ENCODE measurements around the gene PRIM2. TPM values are rescaled to one million over a fixed set of nuclear protein-coding genes. Genes with fewer than 3 reads are reported as not detected.
"Not testable (repeated sequence)": the region's sequence is repeated elsewhere in the genome, so short reads cannot be mapped to it uniquely, and the experiment has no call there.

Gene PRIM2
- polyA plus RNA-seq, 1 donor (not counting 4 experiments of a cell fraction or from before 2014, with no cell fraction given) = 12.8 TPM

DNA sequence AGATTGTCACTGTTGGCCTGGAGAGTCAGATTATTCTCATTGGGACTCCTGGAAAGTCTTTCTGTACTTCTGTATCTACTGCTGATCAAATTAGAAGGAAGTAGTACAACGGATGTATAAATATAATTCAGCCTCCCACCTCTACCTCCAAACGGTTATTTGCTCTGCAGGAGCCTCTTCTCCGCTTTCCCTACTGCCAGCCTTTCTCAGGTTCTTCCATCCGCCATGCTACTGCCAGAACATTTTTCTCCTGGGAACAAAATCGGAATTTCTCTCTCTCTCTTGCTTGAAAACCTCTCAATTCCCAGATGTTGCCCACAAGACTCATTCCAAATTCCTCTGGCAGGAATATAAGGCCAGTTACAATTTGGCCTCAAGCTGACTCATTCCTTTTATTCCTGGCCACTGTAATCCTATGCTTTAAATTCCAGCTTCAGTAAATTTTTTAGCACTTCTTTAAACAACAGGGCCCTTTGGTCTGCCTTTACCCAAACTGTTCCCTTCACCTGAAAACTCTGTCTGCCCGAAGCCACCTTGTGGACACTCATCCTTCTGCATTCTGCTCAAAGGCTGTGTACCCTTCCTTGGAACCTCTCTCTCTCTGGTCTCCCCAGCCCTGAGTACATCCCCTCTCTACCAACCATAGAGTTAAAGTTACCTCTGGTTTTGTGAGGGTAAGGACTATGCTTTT is 354.7 kb downstream of the PRIM2 start:
- H3K9ac ChIP-seq (ENCODE audit: control insufficient read depth, extremely low read depth, insufficient read depth, low read length); H3K36me3 ChIP-seq (ENCODE audit: control insufficient read depth in 2 of 2, extremely low read depth in 1 of 2, insufficient read depth in 2 of 2, low read length in 2 of 2); H3K27ac ChIP-seq (ENCODE audit: control insufficient read depth, insufficient read depth, low read length); DNase-seq (ENCODE audit: low read depth, low spot score); H3K27me3 ChIP-seq (ENCODE audit: control insufficient read depth, extremely low read depth, insufficient read depth, low read length); H3K4me1 ChIP-seq (ENCODE audit: control insufficient read depth, extremely low read depth, insufficient read depth, low read length); H3K4me3 ChIP-seq (ENCODE audit: control insufficient read depth in 2 of 3, extremely low read depth in 1 of 3, insufficient read depth in 2 of 3, low read depth in 1 of 3, low read length in 3 of 3); H3K9me3 ChIP-seq (ENCODE audit: control insufficient read depth, low read depth, low read length); H3K4me2 ChIP-seq (ENCODE audit: control insufficient read depth, extremely low read depth, insufficient read depth, low read depth, low read length); dilution Hi-C loops (cut with MboI; ENCODE audit: extremely low pct_ligation_motif_present, low sequenced_read_pairs); H4K20me1 ChIP-seq (ENCODE audit: control insufficient read depth, extremely low read depth, insufficient read depth, low read length); FAIRE-seq; H3K79me2 ChIP-seq (ENCODE audit: control insufficient read depth, insufficient read depth, low read length); H2AFZ ChIP-seq (ENCODE audit: control insufficient read depth, low read length); H3K9me1 ChIP-seq (ENCODE audit: control insufficient read depth, extremely low read depth, insufficient read depth, low read length): not testable (repeated sequence)
- TF ChIP-seq, protein P1, sequence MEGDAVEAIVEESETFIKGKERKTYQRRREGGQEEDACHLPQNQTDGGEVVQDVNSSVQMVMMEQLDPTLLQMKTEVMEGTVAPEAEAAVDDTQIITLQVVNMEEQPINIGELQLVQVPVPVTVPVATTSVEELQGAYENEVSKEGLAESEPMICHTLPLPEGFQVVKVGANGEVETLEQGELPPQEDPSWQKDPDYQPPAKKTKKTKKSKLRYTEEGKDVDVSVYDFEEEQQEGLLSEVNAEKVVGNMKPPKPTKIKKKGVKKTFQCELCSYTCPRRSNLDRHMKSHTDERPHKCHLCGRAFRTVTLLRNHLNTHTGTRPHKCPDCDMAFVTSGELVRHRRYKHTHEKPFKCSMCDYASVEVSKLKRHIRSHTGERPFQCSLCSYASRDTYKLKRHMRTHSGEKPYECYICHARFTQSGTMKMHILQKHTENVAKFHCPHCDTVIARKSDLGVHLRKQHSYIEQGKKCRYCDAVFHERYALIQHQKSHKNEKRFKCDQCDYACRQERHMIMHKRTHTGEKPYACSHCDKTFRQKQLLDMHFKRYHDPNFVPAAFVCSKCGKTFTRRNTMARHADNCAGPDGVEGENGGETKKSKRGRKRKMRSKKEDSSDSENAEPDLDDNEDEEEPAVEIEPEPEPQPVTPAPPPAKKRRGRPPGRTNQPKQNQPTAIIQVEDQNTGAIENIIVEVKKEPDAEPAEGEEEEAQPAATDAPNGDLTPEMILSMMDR (optimal IDR thresholded peaks at IDR 0.05 in 1 of 3, IDR thresholded peaks at IDR 0.05 in 1 of 3, conservative IDR thresholded peaks at IDR 0.05 in 1 of 3; ENCODE audit: extremely low read depth in 1 of 3, insufficient read depth in 2 of 3, low read length in 3 of 3) = peak in 1 of 3 experiments; percentile 27

- FAIRE-seq; H3K36me3 ChIP-seq (ENCODE audit: control insufficient read depth in 2 of 2, extremely low read depth in 1 of 2, insufficient read depth in 2 of 2, low read length in 2 of 2); H3K27ac ChIP-seq (ENCODE audit: control insufficient read depth, insufficient read depth, low read length); H2AFZ ChIP-seq (ENCODE audit: control insufficient read depth, low read length); H3K9ac ChIP-seq (ENCODE audit: control insufficient read depth, extremely low read depth, insufficient read depth, low read length); H3K4me3 ChIP-seq (ENCODE audit: control insufficient read depth in 2 of 3, extremely low read depth in 1 of 3, insufficient read depth in 2 of 3, low read depth in 1 of 3, low read length in 3 of 3); H3K27me3 ChIP-seq (ENCODE audit: control insufficient read depth, extremely low read depth, insufficient read depth, low read length); H4K20me1 ChIP-seq (ENCODE audit: control insufficient read depth, extremely low read depth, insufficient read depth, low read length); DNase-seq (ENCODE audit: low read depth, low spot score); dilution Hi-C loops (cut with MboI; ENCODE audit: extremely low pct_ligation_motif_present, low sequenced_read_pairs); H3K9me1 ChIP-seq (ENCODE audit: control insufficient read depth, extremely low read depth, insufficient read depth, low read length); H3K4me2 ChIP-seq (ENCODE audit: control insufficient read depth, extremely low read depth, insufficient read depth, low read depth, low read length); H3K9me3 ChIP-seq (ENCODE audit: control insufficient read depth, low read depth, low read length); H3K79me2 ChIP-seq (ENCODE audit: control insufficient read depth, insufficient read depth, low read length); H3K4me1 ChIP-seq (ENCODE audit: control insufficient read depth, extremely low read depth, insufficient read depth, low read length): not testable (repeated sequence)
- TF ChIP-seq, protein P1 (optimal IDR thresholded peaks at IDR 0.05 in 1 of 3, IDR thresholded peaks at IDR 0.05 in 1 of 3, conservative IDR thresholded peaks at IDR 0.05 in 1 of 3; ENCODE audit: extremely low read depth in 1 of 3, insufficient read depth in 2 of 3, low read length in 3 of 3) = peak in 1 of 3 experiments; percentile 26
These were observed 355.9 kb downstream of the PRIM2 start for GRCh38 chr6:57673281-57673680.

- H2AFZ ChIP-seq (ENCODE audit: control insufficient read depth, low read length); H3K9ac ChIP-seq (ENCODE audit: control insufficient read depth, extremely low read depth, insufficient read depth, low read length); H3K27ac ChIP-seq (ENCODE audit: control insufficient read depth, insufficient read depth, low read length); H3K9me1 ChIP-seq (ENCODE audit: control insufficient read depth, extremely low read depth, insufficient read depth, low read length); H3K4me1 ChIP-seq (ENCODE audit: control insufficient read depth, extremely low read depth, insufficient read depth, low read length); H3K4me3 ChIP-seq (ENCODE audit: control insufficient read depth in 2 of 3, extremely low read depth in 1 of 3, insufficient read depth in 2 of 3, low read depth in 1 of 3, low read length in 3 of 3); H4K20me1 ChIP-seq (ENCODE audit: control insufficient read depth, extremely low read depth, insufficient read depth, low read length); H3K79me2 ChIP-seq (ENCODE audit: control insufficient read depth, insufficient read depth, low read length); DNase-seq (ENCODE audit: low read depth, low spot score); H3K9me3 ChIP-seq (ENCODE audit: control insufficient read depth, low read depth, low read length); dilution Hi-C loops (cut with MboI; ENCODE audit: extremely low pct_ligation_motif_present, low sequenced_read_pairs); H3K36me3 ChIP-seq (ENCODE audit: control insufficient read depth in 2 of 2, extremely low read depth in 1 of 2, insufficient read depth in 2 of 2, low read length in 2 of 2); H3K27me3 ChIP-seq (ENCODE audit: control insufficient read depth, extremely low read depth, insufficient read depth, low read length); H3K4me2 ChIP-seq (ENCODE audit: control insufficient read depth, extremely low read depth, insufficient read depth, low read depth, low read length); FAIRE-seq: not testable (repeated sequence)
These were observed 358.0 kb downstream of the PRIM2 start for GRCh38 chr6:57675386-57675785.

DNA sequence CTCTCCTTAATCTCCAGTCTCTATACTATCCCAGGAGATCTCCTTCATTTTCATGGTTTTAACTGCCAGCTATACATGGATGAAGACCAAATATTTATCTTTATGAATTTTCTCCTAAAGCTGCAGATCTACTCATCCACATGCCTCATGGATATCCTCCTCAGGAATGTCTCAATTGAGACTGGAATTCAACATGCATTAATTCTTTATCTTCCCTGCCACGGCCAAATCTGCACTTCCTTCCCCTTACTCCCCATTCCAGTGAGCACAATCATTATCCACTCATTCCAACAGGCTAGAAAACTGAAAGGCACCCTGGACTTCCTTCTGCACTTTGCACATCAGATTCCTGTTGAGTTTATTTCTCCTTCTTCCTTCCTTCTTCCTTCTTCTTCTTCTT is 379.0 kb downstream of the PRIM2 start:
- H4K20me1 ChIP-seq (ENCODE audit: control insufficient read depth, extremely low read depth, insufficient read depth, low read length); H3K27ac ChIP-seq (ENCODE audit: control insufficient read depth, insufficient read depth, low read length); DNase-seq (ENCODE audit: low read depth, low spot score); H3K79me2 ChIP-seq (ENCODE audit: control insufficient read depth, insufficient read depth, low read length); H3K9me3 ChIP-seq (ENCODE audit: control insufficient read depth, low read depth, low read length); H3K27me3 ChIP-seq (ENCODE audit: control insufficient read depth, extremely low read depth, insufficient read depth, low read length); dilution Hi-C loops (cut with MboI; ENCODE audit: extremely low pct_ligation_motif_present, low sequenced_read_pairs); FAIRE-seq; H3K9ac ChIP-seq (ENCODE audit: control insufficient read depth, extremely low read depth, insufficient read depth, low read length); H3K36me3 ChIP-seq (ENCODE audit: control insufficient read depth in 2 of 2, extremely low read depth in 1 of 2, insufficient read depth in 2 of 2, low read length in 2 of 2); H3K9me1 ChIP-seq (ENCODE audit: control insufficient read depth, extremely low read depth, insufficient read depth, low read length); H2AFZ ChIP-seq (ENCODE audit: control insufficient read depth, low read length); H3K4me3 ChIP-seq (ENCODE audit: control insufficient read depth in 2 of 3, extremely low read depth in 1 of 3, insufficient read depth in 2 of 3, low read depth in 1 of 3, low read length in 3 of 3); H3K4me1 ChIP-seq (ENCODE audit: control insufficient read depth, extremely low read depth, insufficient read depth, low read length); H3K4me2 ChIP-seq (ENCODE audit: control insufficient read depth, extremely low read depth, insufficient read depth, low read depth, low read length): not testable (repeated sequence)

Measured in keratinocyte (primary cell).